B cell (primary cell): Measurements from ENCODE around the gene TBPL2.

Experiments used
- CTCF ChIP-seq: fragments of 200-600 bp; IDR thresholded peaks from one replicate; pipeline ENCODE4 v1.8.0; 2022; ENCODE audit warnings: antibody characterized with exemption, mild to moderate bottlenecking
- EZH2 ChIP-seq: IDR thresholded peaks from 2 replicates; pipeline ENCODE4 v1.6.1; 2012; ENCODE audit warnings: borderline replicate concordance, low read depth, mild to moderate bottlenecking, moderate library complexity, low read length; ENCODE audit not compliant: insufficient read depth, poor library complexity, severe bottlenecking

GRCh38 chr14:55432628-55433027 is 7.8 kb downstream of the TBPL2 start:
- TF ChIP-seq CTCF (no peak), EZH2 (no peak)
